MM.1S (cell line): ENCODE measurements around the gene NUP133.

Experiments
- DNase-seq: peaks from one replicate; pipeline ENCODE4 v3.0.0-alpha.2; 2015
- H2AFZ ChIP-seq: fragments of 300-600 bp; sonication (generic); 2 replicates; pipeline ENCODE4 v1.6.0; 2016; ENCODE audit warnings: antibody characterized with exemption, low read length
- H3F3A ChIP-seq: fragments of 300-600 bp; sonication (generic); 2 replicates; pipeline ENCODE4 v1.6.1; 2016; ENCODE audit warnings: mild to moderate bottlenecking, antibody characterized with exemption, low read length, moderate library complexity, mixed read lengths; ENCODE audit not compliant: insufficient read depth
- H3K27ac ChIP-seq: fragments of 300-600 bp; sonication (generic); 2 replicates; pipeline ENCODE4 v1.5.1; 2016; ENCODE audit warnings: mild to moderate bottlenecking, low read length
- H3K27me3 ChIP-seq: fragments of 300-600 bp; sonication (generic); replicated peaks from 2 replicates; pipeline ENCODE4 v1.6.0; 2016; ENCODE audit warnings: low read length; ENCODE audit not compliant: insufficient read depth
- H3K36me3 ChIP-seq: fragments of 300-600 bp; sonication (generic); replicated peaks from 2 replicates; pipeline ENCODE4 v1.6.1; 2016; ENCODE audit warnings: mild to moderate bottlenecking, low read length, mixed read lengths; ENCODE audit not compliant: insufficient read depth
- H3K4me1 ChIP-seq: fragments of 300-600 bp; sonication (generic); 2 replicates; pipeline ENCODE4 v1.6.1; 2016; ENCODE audit warnings: low read length, mixed read lengths
- H3K4me2 ChIP-seq: fragments of 300-600 bp; sonication (generic); 2 replicates; pipeline ENCODE4 v1.6.0; 2016; ENCODE audit warnings: low read depth, low read length
- H3K4me3 ChIP-seq: fragments of 300-600 bp; sonication (generic); 2 replicates; pipeline ENCODE4 v1.5.1; 2016; ENCODE audit warnings: low read length, mixed read lengths
- H3K79me2 ChIP-seq: fragments of 300-600 bp; sonication (generic); 2 replicates; pipeline ENCODE4 v1.6.1; 2016; ENCODE audit warnings: mixed run types, low read length, mixed read lengths
- H3K9ac ChIP-seq: fragments of 300-600 bp; sonication (generic); 2 replicates; pipeline ENCODE4 v1.6.1; 2016; ENCODE audit warnings: low read length, mixed read lengths
- H3K9me2 ChIP-seq: fragments of 300-600 bp; sonication (generic); replicated peaks from 2 replicates; pipeline ENCODE4 v1.6.1; 2016; ENCODE audit warnings: mild to moderate bottlenecking, low read length, mixed read lengths; ENCODE audit not compliant: insufficient read depth
- H3K9me3 ChIP-seq: fragments of 300-600 bp; sonication (generic); replicated peaks from 2 replicates; pipeline ENCODE4 v1.6.1; 2016; ENCODE audit warnings: mild to moderate bottlenecking, low read length, mixed read lengths; ENCODE audit not compliant: insufficient read depth
- H4K20me1 ChIP-seq: fragments of 300-600 bp; sonication (generic); 2 replicates; pipeline ENCODE4 v1.6.1; 2016; ENCODE audit warnings: mild to moderate bottlenecking, low read length, moderate library complexity, mixed read lengths; ENCODE audit not compliant: insufficient read depth
- EZH2 ChIP-seq: fragments of 300-600 bp; sonication (generic); optimal IDR thresholded peaks from 2 replicates; pipeline ENCODE3; 2017; ENCODE audit warnings: low read depth, mild to moderate bottlenecking, antibody characterized with exemption, low read length, mixed read lengths
- EZH2phosphoT487 ChIP-seq: fragments of 300-600 bp; sonication (generic); IDR thresholded peaks from 2 replicates; pipeline ENCODE4 v1.6.1; 2018; ENCODE audit warnings: antibody characterized with exemption, low read length
- TF ChIP-seq, protein P1 (sequence below): fragments of 300-600 bp; sonication (generic); IDR thresholded peaks from 2 replicates; pipeline ENCODE4 v1.5.1; 2016; ENCODE audit warnings: antibody characterized with exemption, low read length, mixed read lengths

The NUP133 gene

GRCh38 chr1:229412056-229412455 lies 96.1 kb downstream of the NUP133 start:
- DNase-seq, result no peak
- Histone ChIP-seq H3K9ac (no peak overlapping the region), H2AFZ (no peak overlapping the region), H4K20me1 (no peaks in the 10 kb centered on the region), H3K9me3 (no peaks in the 10 kb centered on the region), H3K36me3 (no peaks in the 10 kb centered on the region), H3K4me1 (peaks cover 9% of the 10 kb centered on the region), H3K9me2 (no peaks in the 10 kb centered on the region), H3F3A (no peaks in the 10 kb centered on the region), H3K27ac (no peak overlapping the region), H3K79me2 (no peaks in the 10 kb centered on the region), H3K4me2 (no peak overlapping the region), H3K27me3 (no peaks in the 10 kb centered on the region), H3K4me3 (no peak overlapping the region)
- TF ChIP-seq, protein P1, sequence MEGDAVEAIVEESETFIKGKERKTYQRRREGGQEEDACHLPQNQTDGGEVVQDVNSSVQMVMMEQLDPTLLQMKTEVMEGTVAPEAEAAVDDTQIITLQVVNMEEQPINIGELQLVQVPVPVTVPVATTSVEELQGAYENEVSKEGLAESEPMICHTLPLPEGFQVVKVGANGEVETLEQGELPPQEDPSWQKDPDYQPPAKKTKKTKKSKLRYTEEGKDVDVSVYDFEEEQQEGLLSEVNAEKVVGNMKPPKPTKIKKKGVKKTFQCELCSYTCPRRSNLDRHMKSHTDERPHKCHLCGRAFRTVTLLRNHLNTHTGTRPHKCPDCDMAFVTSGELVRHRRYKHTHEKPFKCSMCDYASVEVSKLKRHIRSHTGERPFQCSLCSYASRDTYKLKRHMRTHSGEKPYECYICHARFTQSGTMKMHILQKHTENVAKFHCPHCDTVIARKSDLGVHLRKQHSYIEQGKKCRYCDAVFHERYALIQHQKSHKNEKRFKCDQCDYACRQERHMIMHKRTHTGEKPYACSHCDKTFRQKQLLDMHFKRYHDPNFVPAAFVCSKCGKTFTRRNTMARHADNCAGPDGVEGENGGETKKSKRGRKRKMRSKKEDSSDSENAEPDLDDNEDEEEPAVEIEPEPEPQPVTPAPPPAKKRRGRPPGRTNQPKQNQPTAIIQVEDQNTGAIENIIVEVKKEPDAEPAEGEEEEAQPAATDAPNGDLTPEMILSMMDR, result no peak
- no peak for TF ChIP-seq EZH2
- TF ChIP-seq EZH2phosphoT487, result no peak

GRCh38 chr1:229411434-229412055 lies 96.6 kb downstream of the NUP133 start:
- no peak for TF ChIP-seq EZH2
- TF ChIP-seq, protein P1, result no peak

DNA sequence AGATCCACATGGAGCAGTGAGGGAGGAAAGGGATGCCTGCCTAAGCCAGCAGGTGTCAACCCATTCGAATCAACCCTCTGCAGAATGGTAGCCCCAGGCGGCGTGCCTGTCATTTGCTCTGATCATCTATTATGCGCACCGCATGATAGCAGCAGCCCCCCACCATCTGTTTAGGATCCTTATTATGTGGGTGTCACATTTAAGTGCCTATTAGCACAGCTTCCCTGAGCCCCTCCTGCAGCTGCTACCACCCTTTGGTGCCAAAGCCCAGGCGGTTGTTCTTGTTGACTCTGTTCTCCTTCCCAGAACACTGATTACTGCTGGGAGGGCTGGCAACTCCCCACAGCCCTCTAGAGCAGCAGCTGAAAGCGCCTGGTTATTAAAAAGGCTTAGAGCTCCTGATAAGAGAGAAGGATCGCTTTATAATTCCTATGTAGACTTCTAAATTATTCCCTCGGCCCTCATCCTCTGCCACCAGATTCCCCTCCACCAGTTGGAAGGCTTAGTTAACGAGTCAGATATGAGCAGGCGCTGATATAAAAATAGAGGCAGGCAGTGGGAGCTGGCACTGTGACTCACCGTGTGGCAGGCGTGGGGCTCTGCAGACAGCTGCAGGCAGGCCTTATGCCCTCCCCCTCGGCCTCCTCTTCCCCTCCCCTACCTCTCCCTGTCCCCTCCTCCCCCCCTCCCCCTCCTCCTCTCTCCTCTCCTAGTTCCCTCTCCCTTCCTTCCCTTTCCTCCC lies 97.3 kb downstream of the NUP133 start:
- Histone ChIP-seq H3K27me3 (no peaks in the 10 kb centered on the region), H3K36me3 (no peaks in the 10 kb centered on the region), H4K20me1 (no peaks in the 10 kb centered on the region), H3K9me3 (no peaks in the 10 kb centered on the region), H2AFZ (peak overlapping the region; percentile 22; the same call in 1 of the 2 replicates), H3F3A (no peaks in the 10 kb centered on the region), H3K9ac (no peak overlapping the region), H3K4me1 (peaks cover 9% of the 10 kb centered on the region), H3K4me3 (no peak overlapping the region), H3K79me2 (no peaks in the 10 kb centered on the region), H3K4me2 (peak overlapping the region; percentile 37; the same call in 1 of the 2 replicates), H3K9me2 (no peaks in the 10 kb centered on the region), H3K27ac (no peak overlapping the region)
- peak; percentile 38 for DNase-seq
- TF ChIP-seq EZH2phosphoT487, result no peak
- TF ChIP-seq, protein P1, result 0 out of 2 replicates have a peak, but pooled peaks have one; percentile 7

More at GRCh38 chr1:229411434-229412055, 96.6 kb downstream of the NUP133 start:
- Histone ChIP-seq H3K27ac (no peak overlapping the region), H3K9ac (no peak overlapping the region), H3K9me2 (no peaks in the 10 kb centered on the region), H3K36me3 (no peaks in the 10 kb centered on the region), H3K79me2 (no peaks in the 10 kb centered on the region), H4K20me1 (no peaks in the 10 kb centered on the region), H3K4me2 (no peak overlapping the region), H3K9me3 (no peaks in the 10 kb centered on the region), H3K4me1 (peaks cover 9% of the 10 kb centered on the region), H3F3A (no peaks in the 10 kb centered on the region), H3K4me3 (no peak overlapping the region), H3K27me3 (no peaks in the 10 kb centered on the region), H2AFZ (no peak overlapping the region)
- no peak for DNase-seq
